Hepatocyte (in vitro differentiated cells): ENCODE data around the gene ZDHHC11B. TPM values are rescaled to one million over a fixed set of nuclear protein-coding genes. Genes with fewer than 3 reads are reported as not detected.

ENCODE experiments used
- DNase-seq: peaks from one replicate; pipeline ENCODE4 v3.0.0-alpha.2; 2016; ENCODE audit warnings: low spot score
- H2AFZ ChIP-seq: fragments of 200-600 bp; sonication (generic); 2 replicates; pipeline ENCODE4 v1.6.0; 2016; ENCODE audit warnings: antibody characterized with exemption, mild to moderate bottlenecking
- H3K27ac ChIP-seq: fragments of 200-600 bp; sonication (generic); 2 replicates; pipeline ENCODE4 v1.5.1; 2016; ENCODE audit warnings: mild to moderate bottlenecking
- H3K27me3 ChIP-seq: fragments of 200-600 bp; sonication (generic); 2 replicates; pipeline ENCODE4 v1.6.1; 2016
- H3K36me3 ChIP-seq: fragments of 200-600 bp; sonication (generic); replicated peaks from 2 replicates; pipeline ENCODE4 v1.5.1; 2016; ENCODE audit warnings: low read depth; ENCODE audit not compliant: insufficient read depth
- H3K4me1 ChIP-seq: fragments of 200-600 bp; sonication (generic); 2 replicates; pipeline ENCODE4 v1.5.1; 2016; ENCODE audit warnings: mild to moderate bottlenecking, moderate library complexity; ENCODE audit not compliant: insufficient read depth
- H3K4me2 ChIP-seq: fragments of 200-600 bp; sonication (generic); 2 replicates; pipeline ENCODE4 v1.6.0; 2016
- H3K4me3 ChIP-seq: fragments of 200-600 bp; sonication (generic); 2 replicates; pipeline ENCODE4 v1.5.1; 2016; ENCODE audit warnings: mild to moderate bottlenecking
- H3K79me2 ChIP-seq: fragments of 200-600 bp; sonication (generic); 2 replicates; pipeline ENCODE4 v1.6.0; 2017; ENCODE audit warnings: mild to moderate bottlenecking
- H3K9me2 ChIP-seq: fragments of 200-600 bp; sonication (generic); replicated peaks from 2 replicates; pipeline ENCODE4 v1.6.0; 2017; ENCODE audit warnings: mild to moderate bottlenecking; ENCODE audit not compliant: insufficient read depth
- H3K9me3 ChIP-seq: fragments of 200-600 bp; sonication (generic); 2 replicates; pipeline ENCODE4 v1.5.1; 2016; ENCODE audit warnings: low read depth, mild to moderate bottlenecking
- H4K20me1 ChIP-seq: fragments of 200-600 bp; sonication (generic); 2 replicates; pipeline ENCODE4 v1.6.0; 2016; ENCODE audit warnings: mild to moderate bottlenecking; ENCODE audit not compliant: insufficient read depth, poor library complexity, severe bottlenecking
- EZH2 ChIP-seq: fragments of 200-600 bp; sonication (generic); IDR thresholded peaks from 2 replicates; pipeline ENCODE4 v1.6.1; 2016; ENCODE audit warnings: antibody characterized with exemption, mild to moderate bottlenecking, borderline replicate concordance
- EZH2phosphoT487 ChIP-seq: fragments of 200-600 bp; sonication (generic); IDR thresholded peaks from one replicate; pipeline ENCODE4 v1.6.1; 2018; ENCODE audit warnings: antibody characterized with exemption, mild to moderate bottlenecking, low read depth, moderate library complexity; ENCODE audit not compliant: unreplicated experiment, severe bottlenecking
- WGBS: methylation state at CpG from one replicate; pipeline ENCODE4 v1.1.6; 2016; ENCODE audit warnings: low lambda C conversion rate; ENCODE audit errors: missing lambda C conversion rate; 5-methylcytosine and 5-hydroxymethylcytosine counted together
- polyA plus RNA-seq: library from polyadenylated mRNA; unstranded; fragments of >200 nt; fragmentation: Nextera tagmentation; extraction: Ambion mirVana; gene quantifications from 2 replicates; pipeline ENCODE4 v1.2.1, GENCODE V29; 2016
- total RNA-seq: library from RNA; depleted of rRNA; stranded (reverse); fragments of >200 nt; gene quantifications from 2 replicates; pipeline ENCODE4 v1.2.3, GENCODE V29; 2014
- TF ChIP-seq, protein P1 (sequence below): fragments of 200-600 bp; sonication (generic); IDR thresholded peaks from 2 replicates; pipeline ENCODE4 v1.5.1; 2016; ENCODE audit warnings: antibody characterized with exemption, mild to moderate bottlenecking; ENCODE audit not compliant: poor library complexity

The ZDHHC11B gene
- total and polyA plus RNA-seq, 2 experiments from 2014 or later = 0.83 to 1.3 TPM

- Histone ChIP-seq H2AFZ (no peak overlapping the region), H3K27ac (peak overlapping the region; percentile 42), H3K9me2 (no peaks in the 10 kb centered on the region), H3K4me3 (no peak overlapping the region), H3K79me2 (no peaks in the 10 kb centered on the region), H3K27me3 (no peaks in the 10 kb centered on the region), H3K4me2 (peak overlapping the region; percentile 62), H4K20me1 (no peaks in the 10 kb centered on the region), H3K36me3 (no peaks in the 10 kb centered on the region), H3K4me1 (peaks cover 22% of the 10 kb centered on the region), H3K9me3 (no peaks in the 10 kb centered on the region)
- TF ChIP-seq, protein P1, sequence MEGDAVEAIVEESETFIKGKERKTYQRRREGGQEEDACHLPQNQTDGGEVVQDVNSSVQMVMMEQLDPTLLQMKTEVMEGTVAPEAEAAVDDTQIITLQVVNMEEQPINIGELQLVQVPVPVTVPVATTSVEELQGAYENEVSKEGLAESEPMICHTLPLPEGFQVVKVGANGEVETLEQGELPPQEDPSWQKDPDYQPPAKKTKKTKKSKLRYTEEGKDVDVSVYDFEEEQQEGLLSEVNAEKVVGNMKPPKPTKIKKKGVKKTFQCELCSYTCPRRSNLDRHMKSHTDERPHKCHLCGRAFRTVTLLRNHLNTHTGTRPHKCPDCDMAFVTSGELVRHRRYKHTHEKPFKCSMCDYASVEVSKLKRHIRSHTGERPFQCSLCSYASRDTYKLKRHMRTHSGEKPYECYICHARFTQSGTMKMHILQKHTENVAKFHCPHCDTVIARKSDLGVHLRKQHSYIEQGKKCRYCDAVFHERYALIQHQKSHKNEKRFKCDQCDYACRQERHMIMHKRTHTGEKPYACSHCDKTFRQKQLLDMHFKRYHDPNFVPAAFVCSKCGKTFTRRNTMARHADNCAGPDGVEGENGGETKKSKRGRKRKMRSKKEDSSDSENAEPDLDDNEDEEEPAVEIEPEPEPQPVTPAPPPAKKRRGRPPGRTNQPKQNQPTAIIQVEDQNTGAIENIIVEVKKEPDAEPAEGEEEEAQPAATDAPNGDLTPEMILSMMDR = no peak
- TF ChIP-seq EZH2 = no peak
- TF ChIP-seq EZH2phosphoT487 = no peak
- WGBS = 86% methylated on average over 15 of the region's 15 CpGs
- DNase-seq = no peak
Measured at GRCh38 chr5:758698-759053, 25.9 kb downstream of the ZDHHC11B start.

- Histone ChIP-seq H3K4me3 (no peak overlapping the region), H3K4me1 (peaks cover 22% of the 10 kb centered on the region), H3K27ac (no peak overlapping the region), H3K9me2 (no peaks in the 10 kb centered on the region), H2AFZ (no peak overlapping the region), H3K4me2 (peak overlapping the region; percentile 62), H3K36me3 (no peaks in the 10 kb centered on the region), H4K20me1 (no peaks in the 10 kb centered on the region), H3K79me2 (no peaks in the 10 kb centered on the region), H3K27me3 (no peaks in the 10 kb centered on the region), H3K9me3 (no peaks in the 10 kb centered on the region)
- WGBS = 87% methylated on average over 21 of the region's 21 CpGs
- no peak for TF ChIP-seq EZH2
- TF ChIP-seq, protein P1 = no peak
- TF ChIP-seq EZH2phosphoT487 = no peak
- peak; percentile 68 for DNase-seq
Measured at GRCh38 chr5:757931-758697, 26.4 kb downstream of the ZDHHC11B start.

GRCh38 chr5:757346-757930 lies 27.1 kb downstream of the ZDHHC11B start:
- Histone ChIP-seq H3K27ac (no peak overlapping the region), H3K9me2 (no peaks in the 10 kb centered on the region), H3K9me3 (no peaks in the 10 kb centered on the region), H3K27me3 (no peaks in the 10 kb centered on the region), H2AFZ (no peak overlapping the region), H4K20me1 (no peaks in the 10 kb centered on the region), H3K4me2 (peak overlapping the region; percentile 29), H3K4me1 (peaks cover 22% of the 10 kb centered on the region), H3K4me3 (no peak overlapping the region), H3K79me2 (no peaks in the 10 kb centered on the region), H3K36me3 (no peaks in the 10 kb centered on the region)
- WGBS = 87% methylated on average over 14 of the region's 15 CpGs
- TF ChIP-seq EZH2 = no peak
- TF ChIP-seq, protein P1 = no peak
- no peak for TF ChIP-seq EZH2phosphoT487
- DNase-seq = no peak
